Endothelial cell of umbilical vein (primary cell): ENCODE measurements around the gene EXOC6. TPM values are rescaled to one million over a fixed set of nuclear protein-coding genes. Genes with fewer than 3 reads are reported as not detected.

ENCODE experiments used
- BruUV-seq: library from RNA; stranded (reverse); fragments of 400-500 nt; replicated peaks from 2 replicates; lab custom pipeline; 2021; lab: Mats Ljungman, UMichigan
- CTCF ChIA-PET: fragments of 300-600, 350-600 bp; sonication (Branson Sonifier 250); formaldehyde crosslinking; loops from one replicate; lab custom pipeline; 2021; ENCODE audit warnings: antibody characterized with exemption, inconsistent platforms; lab: Charles Lee
- POLR2A ChIA-PET: fragments of 300-600, 350-600 bp; sonication (Branson Sonifier 250); formaldehyde crosslinking; loops from one replicate; lab custom pipeline; 2021; ENCODE audit warnings: antibody characterized with exemption, inconsistent platforms; lab: Charles Lee
- DNase-seq: peaks from one replicate; pipeline ENCODE4 v3.0.0-alpha.2; 2011; ENCODE audit warnings: low read depth, low spot score
- FAIRE-seq: peaks from 2 replicates; lab custom pipeline; 2011; peaks lifted over from hg19 to GRCh38; lab: Jason Lieb, UNC
- H2AFZ ChIP-seq: 2 replicates; pipeline ENCODE4 v1.6.0; 2012; ENCODE audit warnings: low read depth, low read length, control low read depth, inconsistent platforms
- H3K27ac ChIP-seq: 2 replicates; pipeline ENCODE4 v1.5.1; 2011; ENCODE audit warnings: low read depth, mild to moderate bottlenecking, control low read depth, low read length, moderate library complexity; ENCODE audit not compliant: insufficient read depth
- H3K27me3 ChIP-seq, 2 experiments: 2 replicates each; pipeline versions ENCODE4 v1.6.0 to v1.6.1; 2011; ENCODE audit warnings: low read length in 2 of 2, mixed read lengths in 1 of 2; ENCODE audit not compliant: control insufficient read depth in 2 of 2, insufficient read depth in 2 of 2
- H3K36me3 ChIP-seq, 2 experiments: 2 replicates in 1 of 2; 3 replicates in 1 of 2; pipeline ENCODE4 v1.5.1; 2011; ENCODE audit warnings: low read length in 2 of 2, mild to moderate bottlenecking in 1 of 2, moderate library complexity in 1 of 2; ENCODE audit not compliant: control insufficient read depth in 2 of 2, insufficient read depth in 2 of 2; ENCODE audit errors: extremely low read depth in 1 of 2
- H3K4me1 ChIP-seq: 3 replicates; pipeline ENCODE4 v1.5.1; 2011; ENCODE audit warnings: mild to moderate bottlenecking, low read length; ENCODE audit not compliant: control insufficient read depth, insufficient read depth; ENCODE audit errors: extremely low read depth
- H3K4me2 ChIP-seq: 2 replicates; pipeline ENCODE4 v1.6.1; 2011; ENCODE audit warnings: low read length, control low read depth, mixed read lengths; ENCODE audit not compliant: insufficient read depth
- H3K4me3 ChIP-seq, 3 experiments: fragments of 200-600 bp in 1 of 3; sonication (generic), shearing (Covaris generic) in 1 of 3; replicated peaks in 1 of 3; 2 replicates each; pipeline ENCODE4 v1.5.1; 2011 to 2016; ENCODE audit warnings: control low read depth in 3 of 3, low read length in 3 of 3, mild to moderate bottlenecking in 2 of 3, inconsistent platforms in 1 of 3, low read depth in 1 of 3, moderate library complexity in 1 of 3; ENCODE audit not compliant: insufficient read depth in 1 of 3
- H3K79me2 ChIP-seq: 2 replicates; pipeline ENCODE4 v1.6.0; 2012; ENCODE audit warnings: low read length, inconsistent platforms; ENCODE audit not compliant: control insufficient read depth, insufficient read depth
- H3K9ac ChIP-seq: replicated peaks from 2 replicates; pipeline ENCODE3; 2011; ENCODE audit warnings: low read length, control low read depth; ENCODE audit not compliant: insufficient read depth; ENCODE audit errors: extremely low read depth
- H3K9me1 ChIP-seq: replicated peaks from 3 replicates; pipeline ENCODE4 v1.6.0; 2011; ENCODE audit warnings: mild to moderate bottlenecking, low read length; ENCODE audit not compliant: control insufficient read depth, insufficient read depth; ENCODE audit errors: extremely low read depth
- H3K9me3 ChIP-seq: replicated peaks from 2 replicates; pipeline ENCODE4 v1.5.1; 2012; ENCODE audit warnings: low read length, inconsistent platforms; ENCODE audit not compliant: control insufficient read depth, insufficient read depth
- H4K20me1 ChIP-seq: replicated peaks from 2 replicates; pipeline ENCODE3; 2011; ENCODE audit warnings: mild to moderate bottlenecking, low read length; ENCODE audit not compliant: control insufficient read depth, insufficient read depth; ENCODE audit errors: extremely low read depth
- CTCF ChIP-seq, 2 donors: IDR thresholded peaks; 1 replicate in 1 of 2; 2 replicates in 1 of 2; pipeline ENCODE4 v1.5.1; 2011; ENCODE audit warnings: low read length in 2 of 2, mild to moderate bottlenecking in 2 of 2, moderate library complexity in 2 of 2, control low read depth in 1 of 2, inconsistent platforms in 1 of 2, low read depth in 1 of 2; ENCODE audit not compliant: insufficient read depth in 1 of 2; ENCODE audit errors: extremely low read depth in 1 of 2
- EZH2 ChIP-seq: IDR thresholded peaks from 2 replicates; pipeline ENCODE4 v1.6.1; 2012; ENCODE audit warnings: borderline replicate concordance, low read depth, mild to moderate bottlenecking, moderate library complexity, low read length, inconsistent platforms; ENCODE audit not compliant: severe bottlenecking
- FOS ChIP-seq: IDR thresholded peaks from 2 replicates; pipeline ENCODE4 v1.6.1; 2011; ENCODE audit warnings: mild to moderate bottlenecking, low read length, moderate library complexity, borderline replicate concordance; ENCODE audit not compliant: insufficient read depth
- GATA2 ChIP-seq: IDR thresholded peaks from 2 replicates; pipeline ENCODE4 v1.7.0; 2011; ENCODE audit warnings: low read depth, mild to moderate bottlenecking, moderate library complexity, mixed read lengths, low read length; ENCODE audit not compliant: insufficient read length, insufficient read depth
- JUN ChIP-seq: IDR thresholded peaks from 2 replicates; pipeline ENCODE4 v1.6.1; 2011; ENCODE audit warnings: borderline replicate concordance, low read depth; ENCODE audit not compliant: insufficient read length, insufficient read depth
- MAX ChIP-seq: IDR thresholded peaks from 2 replicates; pipeline ENCODE4 v1.6.1; 2011; ENCODE audit not compliant: insufficient read depth, insufficient read length
- MYC ChIP-seq: IDR thresholded peaks from one replicate; pipeline ENCODE4 v1.6.1; 2011; ENCODE audit warnings: mild to moderate bottlenecking, low read depth, low read length
- POLR2A ChIP-seq: IDR thresholded peaks from 2 replicates; pipeline ENCODE4 v1.6.1; 2012; ENCODE audit warnings: low read depth, mild to moderate bottlenecking, control low read depth, low read length
- POLR2AphosphoS5 ChIP-seq: IDR thresholded peaks from 2 replicates; pipeline ENCODE4 v1.6.1; 2012; ENCODE audit warnings: low read depth, mild to moderate bottlenecking, control low read depth, low read length, moderate library complexity; ENCODE audit not compliant: insufficient read depth
- dilution Hi-C: fragments of 300-500 bp; cut with MboI; formaldehyde crosslinking; loops from one replicate; pipeline ENCODE4 v1.15.0; 2019; ENCODE audit warnings: low sequenced_read_pairs; ENCODE audit not compliant: extremely low pct_ligation_motif_present
- intact Hi-C: fragments of 100-400 bp; cut with micrococcal nuclease; formaldehyde crosslinking; loops from one replicate; pipeline ENCODE4 v1.10.0; 2022
- polyA plus RNA-seq, 4 experiments: library from polyadenylated mRNA; depleted of rRNA in 3 of 4; stranded (reverse) in 3 of 4; unstranded in 1 of 4; fragments of >200 nt; gene quantifications; 2 replicates each; pipeline versions ENCODE4 v1.2.1 to v1.2.3, GENCODE V29; 2011 to 2012; ENCODE audit warnings: missing spikeins in 1 of 4
- total RNA-seq: library from RNA; stranded (reverse); gene quantifications from 2 replicates; pipeline ENCODE4 v1.2.3, GENCODE V29; 2021

EXOC6 gene
- total and polyA plus RNA-seq, 2 donors (not counting 3 experiments of a cell fraction or from before 2014, with no cell fraction given): 72.6 to 108 TPM

GRCh38 chr10:92826504-92826903 lies 21.8 kb upstream of the EXOC6 start:
- Histone ChIP-seq H3K27ac (peak overlapping the region; percentile 10), H3K36me3 (no peaks in the 10 kb centered on the region), H3K27me3 (no peaks in the 10 kb centered on the region), H3K9me3 (no peaks in the 10 kb centered on the region), H3K79me2 (peaks cover 2% of the 10 kb centered on the region), H3K9me1 (no peaks in the 10 kb centered on the region), H2AFZ (peak overlapping the region; percentile 81), H3K4me3 (no peak overlapping the region), H4K20me1 (no peaks in the 10 kb centered on the region), H3K4me2 (no peak overlapping the region), H3K4me1 (peaks cover 54% of the 10 kb centered on the region), H3K9ac (peak overlapping the region; percentile 4)
- no TSS peak for BruUV-seq
- no peak for TF ChIP-seq MYC
- TF ChIP-seq EZH2: no peak
- no peak for TF ChIP-seq MAX
- no peak for TF ChIP-seq CTCF (IDR thresholded peaks at IDR 0.05; ENCODE audit: extremely low read depth in 1 of 2, insufficient read depth in 1 of 2, low read depth in 1 of 2, low read length in 2 of 2)
- no peak for TF ChIP-seq FOS
- no peak for TF ChIP-seq POLR2AphosphoS5
- TF ChIP-seq POLR2A: no peak
- TF ChIP-seq JUN: no peak
- TF ChIP-seq GATA2: no peak
- intact Hi-C loops: no loop called here
- FAIRE-seq (no peak), DNase-seq (no peak)
- dilution Hi-C loops: no loop called here
- CTCF ChIA-PET: interaction anchor here (1.2 kb wide), 2 partner anchors 12 to 22 kb away, joined by 3 to 4 read pairs; partner anchors contain the start of gene EXOC6
- POLR2A ChIA-PET: no interaction called here
